Omental fat pad (tissue), 4 donors: Measurements from ENCODE around the gene SND1. TPM values are rescaled to one million over a fixed set of nuclear protein-coding genes. Genes with fewer than 3 reads are reported as not detected.

ENCODE experiments used
- ATAC-seq: fragments of 150-250 bp; one replicate; pipeline ENCODE4 v1.9.1; 2016; ENCODE audit warnings: mild to moderate bottlenecking, moderate library complexity; ENCODE audit not compliant: low FRiP score
- DNase-seq: peaks from one replicate; pipeline ENCODE4 v3.0.0-alpha.2; 2019; ENCODE audit warnings: low spot score
- CTCF ChIP-seq, 3 donors: fragments of 450-650 bp; IDR thresholded peaks; one replicate each; pipeline ENCODE4 v1.5.1; 2016 to 2017; ENCODE audit warnings: antibody characterized with exemption in 3 of 3, mild to moderate bottlenecking in 3 of 3, moderate library complexity in 2 of 3
- total RNA-seq, 4 donors: library from RNA; depleted of rRNA; stranded (reverse); fragments of >200 nt; gene quantifications; one replicate each; pipeline ENCODE4 v1.1.0, GENCODE V29; 2016

SND1 gene
- total RNA-seq, 4 donors from 2014 or later, result 90.8 to 140 (median 125) TPM

GRCh38 chr7:127683776-127684681, 32.0 kb downstream of the SND1 start:
- no peak for TF ChIP-seq CTCF (IDR thresholded peaks at IDR 0.05)
- ATAC-seq (no peak), DNase-seq (no peak)

- ATAC-seq (no peak), DNase-seq (no peak)
- TF ChIP-seq CTCF (IDR thresholded peaks at IDR 0.05), result no peak
These were observed 37.3 kb downstream of the SND1 start for GRCh38 chr7:127689194-127689772.

- no peak for TF ChIP-seq CTCF (IDR thresholded peaks at IDR 0.05)
- no peak for ATAC-seq
- DNase-seq, result no peak
These were observed 38.3 kb downstream of the SND1 start for GRCh38 chr7:127690337-127690736.

- no peak for DNase-seq
- no peak for TF ChIP-seq CTCF (IDR thresholded peaks at IDR 0.05)
- ATAC-seq, result no peak
These were observed 38.8 kb downstream of the SND1 start for GRCh38 chr7:127690806-127691205.

- ATAC-seq (no peak), DNase-seq (no peak)
- no peak for TF ChIP-seq CTCF (IDR thresholded peaks at IDR 0.05)
These were observed 40.2 kb downstream of the SND1 start for GRCh38 chr7:127692200-127692599.

- ATAC-seq (no peak), DNase-seq (no peak)
- TF ChIP-seq CTCF (IDR thresholded peaks at IDR 0.05), result no peak
These were observed 47.9 kb downstream of the SND1 start for GRCh38 chr7:127699853-127700252.
